Femur (tissue), 1 donor: ENCODE measurements around the gene CPZ.

Experiments used
- DNase-seq: peaks from one replicate; pipeline ENCODE4 v3.0.0-alpha.2; 2017

Gene CPZ

DNA sequence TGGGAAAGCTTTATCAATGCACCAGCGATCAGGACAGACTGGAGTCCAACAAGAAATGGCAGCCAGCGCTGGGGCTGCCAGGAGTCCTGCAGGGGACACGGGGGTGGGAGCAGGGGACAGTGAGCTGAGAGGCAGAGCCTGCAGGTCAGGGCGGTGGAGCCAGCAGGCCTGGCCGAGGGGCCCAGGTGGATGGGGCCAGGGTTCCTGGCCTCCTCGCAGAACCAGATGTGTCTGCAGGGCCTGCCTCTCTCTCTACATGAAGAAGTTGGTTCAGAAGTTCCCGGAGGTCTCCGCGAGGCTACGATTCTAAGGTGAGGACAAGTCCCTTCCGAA, 63.6 kb downstream of the CPZ start:
- DNase-seq = no peak

DNA sequence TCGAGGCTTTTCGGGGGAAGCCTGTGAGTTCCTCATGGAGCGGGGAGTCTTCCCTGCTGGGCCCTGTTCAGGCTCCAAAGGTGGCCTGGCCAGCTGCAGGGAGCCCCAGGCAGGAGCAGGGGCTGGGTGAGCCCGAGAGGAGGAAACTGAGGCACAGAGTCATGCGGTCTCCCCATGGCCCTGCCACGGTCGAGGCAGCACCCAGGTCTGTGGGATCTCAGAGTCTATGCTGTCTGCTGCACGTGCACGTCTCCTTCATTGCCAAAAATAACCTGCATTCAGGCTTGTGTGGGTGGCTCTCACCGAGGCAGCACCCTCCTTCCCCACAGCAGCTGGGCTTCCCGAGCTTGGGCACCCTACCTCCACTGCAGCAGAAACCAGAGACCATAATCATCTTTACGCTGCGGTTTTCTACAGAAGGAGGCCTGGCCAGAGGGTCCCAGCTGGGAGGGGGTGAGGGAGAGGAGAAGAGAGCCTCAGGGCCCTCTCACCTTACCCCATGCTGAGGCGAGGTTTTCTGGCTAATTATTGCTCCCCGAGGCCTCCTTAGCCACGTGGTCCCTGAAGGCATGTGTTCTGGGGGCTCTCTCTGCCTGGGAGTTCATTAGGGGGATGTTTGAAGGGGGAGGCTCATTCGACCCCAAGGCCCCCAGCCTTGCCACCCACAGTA, 64.3 kb downstream of the CPZ start:
- DNase-seq = no peak

DNA sequence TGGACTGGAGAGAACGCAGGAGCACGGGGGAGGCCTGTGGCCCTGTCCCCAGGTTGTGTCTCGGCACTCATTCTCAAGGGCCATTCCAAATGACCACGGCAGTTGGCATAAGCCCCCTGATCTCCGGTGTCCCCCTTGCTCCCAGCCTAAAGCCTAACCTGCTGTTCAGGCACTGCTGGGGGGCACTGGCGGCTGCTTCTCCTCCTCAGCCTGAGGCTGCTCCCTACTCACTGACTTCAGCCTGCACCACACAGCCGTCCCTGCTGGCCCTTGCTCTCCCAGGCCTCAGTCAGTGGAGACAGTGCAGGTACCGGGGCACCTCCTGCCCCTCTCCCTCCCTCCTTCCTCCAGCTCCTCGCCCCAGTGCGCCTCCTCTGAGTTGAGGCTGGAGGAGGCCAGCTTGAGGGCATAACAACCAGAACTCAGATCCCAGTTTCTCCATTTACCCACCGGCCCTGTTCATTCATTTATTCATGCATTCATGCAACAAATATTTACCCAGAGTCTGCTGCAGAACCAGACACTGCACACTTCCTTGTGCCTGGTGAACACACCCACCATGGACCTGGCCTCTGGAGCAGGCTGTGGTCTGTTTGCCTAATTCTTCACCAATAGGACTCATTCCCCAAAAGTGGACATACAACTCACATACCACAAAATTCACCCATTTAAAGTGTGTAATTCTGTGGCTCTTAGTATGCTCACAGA, 65.0 kb downstream of the CPZ start:
- DNase-seq = no peak

DNA sequence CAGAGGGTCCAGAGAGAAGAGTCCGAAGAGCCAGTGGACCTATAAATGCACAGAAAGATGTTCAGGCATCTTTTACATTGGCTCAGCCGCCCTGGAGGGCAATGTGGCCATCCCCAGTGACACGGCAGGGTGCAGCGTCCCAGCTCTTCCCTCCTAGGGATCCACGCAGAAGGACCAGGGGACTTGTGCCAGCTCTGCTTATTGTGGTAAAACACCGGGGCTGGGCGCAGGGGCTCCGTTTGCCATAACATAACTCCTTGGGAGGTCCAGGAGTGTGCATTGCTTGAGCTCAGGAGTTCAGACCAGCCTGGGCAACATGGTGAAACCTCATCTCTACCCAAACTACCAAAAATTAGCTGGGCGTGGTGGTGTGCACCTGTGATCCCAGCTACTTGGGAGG, 70.2 kb downstream of the CPZ start:
- DNase-seq = no peak

DNA sequence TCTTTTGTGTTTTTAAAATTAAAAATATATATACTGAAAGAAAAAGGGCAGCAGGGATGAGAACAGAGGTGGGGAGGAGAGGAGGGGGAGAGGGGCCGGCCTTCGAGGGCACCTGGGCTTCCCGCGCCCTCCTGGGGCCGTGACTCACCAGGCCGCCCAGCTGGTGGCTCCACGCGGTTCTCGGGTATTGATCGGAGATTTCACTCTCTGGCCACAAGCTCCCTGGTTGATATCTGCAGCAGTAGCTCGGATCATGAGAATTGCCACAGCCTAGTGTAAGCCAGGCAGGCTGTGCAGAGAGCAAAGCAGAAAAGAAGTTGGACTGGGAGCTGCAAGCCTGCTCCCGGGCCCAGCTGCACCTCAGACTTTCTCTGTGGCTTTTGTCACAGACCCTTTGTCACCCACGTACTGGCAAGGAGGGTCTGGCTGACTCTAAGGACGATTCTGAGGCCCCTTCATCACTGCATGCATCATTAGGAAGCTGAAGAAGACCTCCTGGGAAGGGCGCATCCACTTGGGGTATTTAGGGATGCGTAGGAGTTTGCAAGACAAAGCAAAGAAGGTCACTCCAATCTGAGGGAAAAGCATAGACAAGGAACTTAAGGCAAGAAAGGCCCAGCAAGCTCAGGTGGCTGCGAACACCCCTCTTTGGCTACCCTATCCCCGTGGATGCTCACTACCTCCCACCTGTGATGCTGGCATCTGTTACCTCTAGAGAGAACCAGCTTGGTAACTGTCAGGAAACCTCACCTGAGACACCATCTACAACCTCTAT, 71.7 kb downstream of the CPZ start:
- no peak for DNase-seq

DNA sequence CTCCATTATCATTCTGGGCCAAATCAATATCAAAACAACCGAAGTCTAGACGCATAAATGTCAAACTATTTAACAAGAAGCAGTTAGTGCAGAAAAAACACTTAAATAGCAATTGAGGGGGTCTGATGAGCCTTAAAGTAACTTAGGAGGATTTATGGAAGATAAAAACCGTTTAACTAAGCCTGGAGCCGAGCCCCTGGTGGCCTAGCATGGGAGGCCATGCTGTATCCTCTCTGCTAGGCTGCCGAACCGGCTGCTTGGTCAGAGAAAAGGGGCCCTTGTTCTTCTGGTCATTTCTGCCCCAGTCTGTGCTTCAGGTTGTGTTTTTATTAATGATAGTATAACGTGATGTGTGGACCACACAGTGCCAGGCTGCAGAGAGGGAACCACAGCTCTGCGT, 72.4 kb downstream of the CPZ start:
- no peak for DNase-seq

DNA sequence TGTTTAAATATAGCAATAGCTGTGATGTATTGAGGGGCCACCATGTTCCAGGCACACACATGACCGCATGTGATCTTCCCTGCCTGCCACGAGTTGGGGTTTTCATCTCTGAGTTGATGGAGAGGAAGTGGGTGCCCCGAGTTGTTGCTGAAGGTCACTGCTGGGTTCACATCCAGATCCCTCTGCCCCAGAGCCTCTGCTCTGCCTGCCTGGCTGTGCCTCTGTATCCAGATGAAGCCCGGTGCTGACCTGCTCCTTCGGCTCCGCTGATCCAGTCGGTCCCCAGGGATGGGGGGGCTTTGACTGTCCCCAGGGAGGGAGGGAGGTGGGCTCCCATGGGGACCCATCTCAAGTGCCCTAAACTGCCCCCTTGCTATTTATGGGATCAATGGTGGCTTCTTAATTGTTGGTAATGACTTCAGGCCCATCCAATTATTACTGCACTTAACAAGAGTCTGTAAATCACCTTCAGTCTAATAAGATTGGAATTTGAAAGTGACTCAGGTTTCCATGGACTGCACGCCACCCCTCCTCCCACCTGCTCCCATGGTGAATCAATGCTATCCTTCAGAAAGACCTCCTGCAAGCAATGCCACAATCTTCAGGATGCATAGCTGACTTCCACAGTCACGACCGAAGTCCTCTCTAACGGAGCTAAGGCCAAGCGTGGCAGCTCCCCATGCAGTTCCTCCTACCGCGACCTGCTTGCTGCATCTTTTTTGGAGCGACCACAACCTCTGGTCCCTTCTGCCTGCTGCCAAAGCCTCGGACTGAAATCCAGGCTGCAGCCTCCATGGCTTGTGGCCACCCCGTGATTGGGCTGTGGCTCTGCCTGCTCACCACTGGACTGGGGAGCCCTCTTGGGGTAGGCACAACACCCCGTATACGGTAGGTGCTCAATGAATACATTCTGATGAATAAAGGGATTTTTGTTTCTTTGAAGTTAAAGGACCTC, 73.1 kb downstream of the CPZ start:
- no peak for DNase-seq

DNA sequence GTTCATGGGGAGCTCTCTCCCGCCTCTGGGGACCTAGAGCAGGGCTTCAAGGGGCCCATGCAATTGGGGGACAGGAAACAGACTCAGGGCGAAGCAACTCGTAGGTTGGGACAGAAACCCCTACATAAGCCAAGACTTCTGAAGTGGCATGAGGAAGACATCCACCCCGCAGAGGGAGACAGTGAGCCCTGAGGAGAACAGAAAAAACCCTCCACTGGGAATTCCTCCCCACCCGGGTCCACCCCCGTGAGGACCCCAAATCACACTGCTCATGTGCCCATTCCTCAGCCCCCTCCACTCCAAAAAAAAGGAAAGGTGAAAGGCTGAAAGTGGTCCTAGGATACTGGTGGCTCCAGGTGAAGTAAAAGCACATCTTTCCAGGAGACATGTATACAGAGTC, 74.0 kb downstream of the CPZ start:
- no peak for DNase-seq
